Measurements from ENCODE around the gene SERAC1. TPM values are rescaled to one million over a fixed set of nuclear protein-coding genes. Genes with fewer than 3 reads are reported as not detected.

Gene SERAC1
- total RNA-seq, 4 donors from 2014 or later, result 5.2 to 14.9 (median 10.1) TPM

DNA sequence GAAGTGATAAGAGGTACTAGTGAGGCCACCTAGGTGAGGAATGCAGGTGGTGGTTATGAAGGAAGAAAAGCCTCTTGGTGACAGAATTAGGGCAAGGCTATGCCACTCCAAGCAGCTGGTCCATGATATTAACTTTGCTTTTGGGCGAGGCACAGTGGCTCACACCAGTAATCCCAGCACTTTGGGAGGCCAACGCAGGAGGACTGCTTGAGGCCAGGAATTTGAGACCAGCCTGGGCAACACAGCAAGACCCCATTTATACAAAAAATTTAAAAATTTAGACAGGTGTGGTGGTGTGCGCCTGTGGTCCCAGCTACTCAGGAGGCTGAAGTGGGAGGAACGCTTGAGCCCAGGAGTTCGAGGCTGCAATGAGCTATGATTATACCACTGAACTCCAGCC, 56.1 kb downstream of the SERAC1 start:
- Histone ChIP-seq H3K4me3 (no peak overlapping the region), H3K27ac (no peak overlapping the region), H3K27me3 (no peaks in the 10 kb centered on the region), H3K4me1 (no peaks in the 10 kb centered on the region), H3K36me3 (peaks cover 0 to 85% (median 6%) of the 10 kb centered on the region in 3 donors), H3K9me3 (no peaks in the 10 kb centered on the region)
- 87 to 92% methylated on average over 5 of the region's 5 CpGs for WGBS, 2 donors
- DNase-seq, result no peak
- intact Hi-C loops (cut with DNase I), result no loop called here
- no peak for TF ChIP-seq POLR2A (IDR thresholded peaks at IDR 0.05)
- TF ChIP-seq, protein P1, sequence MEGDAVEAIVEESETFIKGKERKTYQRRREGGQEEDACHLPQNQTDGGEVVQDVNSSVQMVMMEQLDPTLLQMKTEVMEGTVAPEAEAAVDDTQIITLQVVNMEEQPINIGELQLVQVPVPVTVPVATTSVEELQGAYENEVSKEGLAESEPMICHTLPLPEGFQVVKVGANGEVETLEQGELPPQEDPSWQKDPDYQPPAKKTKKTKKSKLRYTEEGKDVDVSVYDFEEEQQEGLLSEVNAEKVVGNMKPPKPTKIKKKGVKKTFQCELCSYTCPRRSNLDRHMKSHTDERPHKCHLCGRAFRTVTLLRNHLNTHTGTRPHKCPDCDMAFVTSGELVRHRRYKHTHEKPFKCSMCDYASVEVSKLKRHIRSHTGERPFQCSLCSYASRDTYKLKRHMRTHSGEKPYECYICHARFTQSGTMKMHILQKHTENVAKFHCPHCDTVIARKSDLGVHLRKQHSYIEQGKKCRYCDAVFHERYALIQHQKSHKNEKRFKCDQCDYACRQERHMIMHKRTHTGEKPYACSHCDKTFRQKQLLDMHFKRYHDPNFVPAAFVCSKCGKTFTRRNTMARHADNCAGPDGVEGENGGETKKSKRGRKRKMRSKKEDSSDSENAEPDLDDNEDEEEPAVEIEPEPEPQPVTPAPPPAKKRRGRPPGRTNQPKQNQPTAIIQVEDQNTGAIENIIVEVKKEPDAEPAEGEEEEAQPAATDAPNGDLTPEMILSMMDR (IDR thresholded peaks at IDR 0.05), result no peak

- Histone ChIP-seq H3K36me3 (peaks cover 0 to 75% (median 6%) of the 10 kb centered on the region in 3 donors), H3K27me3 (no peaks in the 10 kb centered on the region), H3K9me3 (no peaks in the 10 kb centered on the region), H3K4me3 (no peak overlapping the region), H3K27ac (no peak overlapping the region), H3K4me1 (no peaks in the 10 kb centered on the region)
- intact Hi-C loops (cut with DNase I), result no loop called here
- TF ChIP-seq POLR2A (IDR thresholded peaks at IDR 0.05), result no peak
- TF ChIP-seq, protein P1 (IDR thresholded peaks at IDR 0.05), result no peak
- WGBS, 2 donors, result 88 to 93% methylated on average over 5 of the region's 5 CpGs
- DNase-seq, result no peak
Measured at GRCh38 chr6:158110986-158111385, 57.1 kb downstream of the SERAC1 start.

DNA sequence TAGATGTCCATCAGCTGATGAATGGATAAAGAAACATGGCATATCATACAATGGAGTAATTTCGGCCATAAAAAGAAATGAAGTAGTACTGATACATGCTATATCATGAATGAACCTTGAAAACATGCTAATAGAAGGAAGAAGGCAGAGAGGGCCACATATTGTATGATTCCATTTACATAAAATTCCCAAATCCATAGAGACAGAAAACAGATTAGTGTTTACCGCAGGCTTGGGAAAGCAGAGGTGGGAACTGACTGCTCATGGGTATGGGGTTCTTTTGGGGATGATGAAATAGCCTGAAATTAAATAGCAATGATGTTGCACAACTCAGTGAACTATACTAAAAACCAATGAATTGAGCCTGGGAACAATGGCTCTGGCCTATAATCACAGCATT, 58.3 kb downstream of the SERAC1 start:
- WGBS, 2 donors, result 84 to 96% methylated on average over 2 of the region's 2 CpGs
- no peak for DNase-seq
- no peak overlapping the region for H3K27ac ChIP-seq
- no peaks in the 10 kb centered on the region for H3K27me3 ChIP-seq
- intact Hi-C loops (cut with DNase I), result no loop called here
- no peaks in the 10 kb centered on the region for H3K9me3 ChIP-seq
- no peak for TF ChIP-seq POLR2A (IDR thresholded peaks at IDR 0.05)
- TF ChIP-seq, protein P1 (IDR thresholded peaks at IDR 0.05), result no peak
- H3K36me3 ChIP-seq, result peaks cover 0 to 63% (median 0%) of the 10 kb centered on the region in 3 donors
- no peaks in the 10 kb centered on the region for H3K4me1 ChIP-seq
- no peak overlapping the region for H3K4me3 ChIP-seq

GRCh38 chr6:158104696-158105095, 63.4 kb downstream of the SERAC1 start:
- H3K36me3 ChIP-seq, result peaks cover 0 to 14% (median 0%) of the 10 kb centered on the region in 3 donors
- intact Hi-C loops (cut with DNase I), result no loop called here
- H3K9me3 ChIP-seq, result no peaks in the 10 kb centered on the region
- H3K27me3 ChIP-seq, result no peaks in the 10 kb centered on the region
- no peak for TF ChIP-seq POLR2A (IDR thresholded peaks at IDR 0.05)
- TF ChIP-seq, protein P1 (IDR thresholded peaks at IDR 0.05), result no peak
- no peak for DNase-seq
- no peaks in the 10 kb centered on the region for H3K4me1 ChIP-seq
- H3K4me3 ChIP-seq, result no peak overlapping the region
- 79 to 92% methylated on average over 2 of the region's 2 CpGs for WGBS, 2 donors
- H3K27ac ChIP-seq, result no peak overlapping the region

DNA sequence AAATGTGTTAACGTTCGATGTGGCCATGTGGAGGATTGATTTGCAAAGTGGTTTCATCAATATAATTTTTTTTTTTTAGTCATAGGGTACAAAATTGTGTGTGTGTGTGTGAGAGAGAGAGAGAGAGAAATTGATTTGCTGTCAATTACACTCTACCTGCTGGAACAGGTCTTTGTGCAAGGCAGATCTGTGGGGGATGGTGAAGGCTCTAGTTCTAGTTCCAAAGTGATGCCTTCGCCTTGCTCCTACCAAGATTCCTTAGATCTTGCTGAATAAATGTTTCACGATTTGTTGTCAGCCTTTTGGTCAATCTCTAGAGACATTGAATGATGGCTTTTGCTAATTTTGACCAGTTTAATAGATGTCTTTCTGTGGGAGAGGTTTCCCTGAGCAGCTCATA, 64.8 kb downstream of the SERAC1 start:
- DNase-seq, result no peak
- H3K4me3 ChIP-seq, result no peak overlapping the region
- no peaks in the 10 kb centered on the region for H3K36me3 ChIP-seq
- H3K9me3 ChIP-seq, result no peaks in the 10 kb centered on the region
- 84 to 87% methylated on average over 4 of the region's 4 CpGs for WGBS, 2 donors
- H3K27ac ChIP-seq, result no peak overlapping the region
- intact Hi-C loops (cut with DNase I), result no loop called here
- H3K27me3 ChIP-seq, result no peaks in the 10 kb centered on the region
- no peak for TF ChIP-seq POLR2A (IDR thresholded peaks at IDR 0.05)
- TF ChIP-seq, protein P1 (IDR thresholded peaks at IDR 0.05), result no peak
- no peaks in the 10 kb centered on the region for H3K4me1 ChIP-seq
